Ovary (tissue), 9 donors: ENCODE data around the gene TAPT1. TPM values are rescaled to one million over a fixed set of nuclear protein-coding genes. Genes with fewer than 3 reads are reported as not detected.

Experiments used
- DNase-seq, 5 donors: peaks; one replicate each; pipeline ENCODE4 v3.0.0-alpha.2; 2019 to 2020
- H3K27ac ChIP-seq, 2 donors: fragments of 200-600 bp; one replicate each; pipeline versions ENCODE4 v1.5.1 to v1.8.0; 2019 to 2022
- H3K27me3 ChIP-seq: fragments of 200-600 bp; one replicate; pipeline ENCODE4 v1.8.0; 2022
- H3K36me3 ChIP-seq: fragments of 200-600 bp; sonication (generic); one replicate; pipeline ENCODE4 v1.5.1; 2019
- H3K4me1 ChIP-seq: one replicate; pipeline ENCODE4 v1.8.1; 2013; ENCODE audit warnings: mild to moderate bottlenecking, moderate library complexity; ENCODE audit not compliant: insufficient read depth
- H3K4me3 ChIP-seq: fragments of 200-600 bp; sonication (generic); one replicate; pipeline ENCODE4 v1.5.1; 2017
- H3K9me3 ChIP-seq, 2 donors: fragments of 200-600 bp in 1 of 2; sonication (generic) in 1 of 2; one replicate each; pipeline versions ENCODE4 v1.5.1 to v1.8.1; 2013 to 2019; ENCODE audit warnings: mild to moderate bottlenecking in 1 of 2, moderate library complexity in 1 of 2
- EP300 ChIP-seq: sonication (generic); formaldehyde crosslinking; IDR thresholded peaks from one replicate; pipeline ENCODE4 v1.6.1; 2017; ENCODE audit warnings: antibody characterized with exemption
- POLR2A ChIP-seq: fragments of 450-650 bp; IDR thresholded peaks from one replicate; pipeline ENCODE4 v1.6.1; 2017; ENCODE audit warnings: antibody characterized with exemption, mild to moderate bottlenecking, moderate library complexity
- WGBS, 3 donors: extraction: QIAGEN DNeasy Blood & Tissue Kit in 1 of 3; methylation state at CpG; one replicate each; pipeline versions ENCODE4 v1.1.5 to v1.1.7; 2013 to 2017; 5-methylcytosine and 5-hydroxymethylcytosine counted together
- intact Hi-C, 4 donors: fragments of 100-400 bp; cut with DNase I; formaldehyde crosslinking; loops; one replicate each; pipeline versions ENCODE4 v1.11.0 to v1.15.1; 2022 to 2023
- polyA plus RNA-seq, 2 donors: library from polyadenylated mRNA; stranded (reverse); fragments of 200-250 nt in 1 of 2; fragments of 350-450 nt in 1 of 2; fragmentation: Illumina TruSeq in 1 of 2; extraction: RNeasy Lipid Tissue Mini Kit (QIAGEN cat#74804) in 1 of 2; gene quantifications; one replicate each; pipeline ENCODE4 v1.2.3, GENCODE V29; 2013 to 2014
- total RNA-seq, 7 donors: library from RNA; depleted of rRNA in 2 of 7; stranded (reverse); fragments of >200 nt in 2 of 7; fragmentation: NEBNext Ultra II Directional in 3 of 7; extraction: Animal tissue kit (Norgen Biotek cat#: 25700) in 3 of 7; gene quantifications; one replicate each; pipeline versions ENCODE4 v1.1.0 to v1.2.4, GENCODE V29; 2016 to 2023
- TF ChIP-seq, protein P1 (sequence below), 3 donors: fragments of 450-650 bp in 2 of 3; fragments of 200-600 bp in 1 of 3; IDR thresholded peaks; one replicate each; pipeline versions ENCODE4 v1.5.1 to v1.8.0; 2016 to 2022; ENCODE audit warnings: antibody characterized with exemption in 3 of 3, mild to moderate bottlenecking in 1 of 3
- donor health status: DM: no; HTN: no; CAD: no; lungs with moderate emphysema.
- donor health status: DM: no; HTN: no; CAD: no.
- donor health status: Bipolar disorder and iron deficiency.
- donor health status: DM: yes; HTN: yes; CAD: no.
- donor health status: DM: no; HTN: no; CAD: no.
- donor health status: DM: yes; HTN: yes; CAD: no.

Gene TAPT1
- total and polyA plus RNA-seq, 9 donors: 18.3 to 36.7 (median 27.2) TPM

GRCh38 chr4:16204505-16204904 is 21.8 kb downstream of the TAPT1 start:
- H3K9me3 ChIP-seq: no peaks in the 10 kb centered on the region
- no peak for DNase-seq
- intact Hi-C loops: no loop called here
- TF ChIP-seq POLR2A (no peak), EP300 (no peak)
- TF ChIP-seq, protein P1, sequence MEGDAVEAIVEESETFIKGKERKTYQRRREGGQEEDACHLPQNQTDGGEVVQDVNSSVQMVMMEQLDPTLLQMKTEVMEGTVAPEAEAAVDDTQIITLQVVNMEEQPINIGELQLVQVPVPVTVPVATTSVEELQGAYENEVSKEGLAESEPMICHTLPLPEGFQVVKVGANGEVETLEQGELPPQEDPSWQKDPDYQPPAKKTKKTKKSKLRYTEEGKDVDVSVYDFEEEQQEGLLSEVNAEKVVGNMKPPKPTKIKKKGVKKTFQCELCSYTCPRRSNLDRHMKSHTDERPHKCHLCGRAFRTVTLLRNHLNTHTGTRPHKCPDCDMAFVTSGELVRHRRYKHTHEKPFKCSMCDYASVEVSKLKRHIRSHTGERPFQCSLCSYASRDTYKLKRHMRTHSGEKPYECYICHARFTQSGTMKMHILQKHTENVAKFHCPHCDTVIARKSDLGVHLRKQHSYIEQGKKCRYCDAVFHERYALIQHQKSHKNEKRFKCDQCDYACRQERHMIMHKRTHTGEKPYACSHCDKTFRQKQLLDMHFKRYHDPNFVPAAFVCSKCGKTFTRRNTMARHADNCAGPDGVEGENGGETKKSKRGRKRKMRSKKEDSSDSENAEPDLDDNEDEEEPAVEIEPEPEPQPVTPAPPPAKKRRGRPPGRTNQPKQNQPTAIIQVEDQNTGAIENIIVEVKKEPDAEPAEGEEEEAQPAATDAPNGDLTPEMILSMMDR (IDR thresholded peaks at IDR 0.05): no peak
- no peak overlapping the region for H3K4me3 ChIP-seq
- WGBS, 3 donors: 91 to 96% (median 94%) methylated on average over 3 of the region's 3 CpGs
- peaks cover 2% of the 10 kb centered on the region for H3K4me1 ChIP-seq
- no peak overlapping the region for H3K27ac ChIP-seq
- H3K27me3 ChIP-seq: no peaks in the 10 kb centered on the region
- H3K36me3 ChIP-seq: no peaks in the 10 kb centered on the region

DNA sequence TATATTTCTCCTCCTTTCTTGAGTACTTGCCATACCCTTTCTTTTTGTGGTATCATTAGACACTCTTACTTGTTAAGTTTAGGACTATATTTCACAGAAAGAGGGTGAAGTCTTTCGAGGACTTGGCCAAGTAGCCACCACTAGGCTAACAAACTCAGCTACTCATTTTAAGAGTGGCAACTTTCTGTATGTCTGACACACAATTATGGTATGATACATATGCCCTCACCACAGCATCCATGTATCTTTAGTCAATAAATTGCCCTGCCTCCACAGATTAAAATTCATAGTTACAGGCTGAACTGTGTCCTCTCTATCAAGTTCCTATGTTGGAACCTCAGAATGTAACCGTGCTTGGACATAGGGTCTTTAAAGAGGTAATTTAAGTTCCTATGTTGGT is 23.2 kb downstream of the TAPT1 start:
- H3K36me3 ChIP-seq: no peaks in the 10 kb centered on the region
- no peak for DNase-seq
- H3K9me3 ChIP-seq: no peaks in the 10 kb centered on the region
- TF ChIP-seq POLR2A (no peak), EP300 (no peak)
- TF ChIP-seq, protein P1 (IDR thresholded peaks at IDR 0.05): no peak
- WGBS, 3 donors: 93 to 98% (median 95%) methylated on average over 2 of the region's 2 CpGs
- H3K4me1 ChIP-seq: peaks cover 2% of the 10 kb centered on the region
- intact Hi-C loops: no loop called here
- H3K4me3 ChIP-seq: no peak overlapping the region
- no peaks in the 10 kb centered on the region for H3K27me3 ChIP-seq
- no peak overlapping the region for H3K27ac ChIP-seq

DNA sequence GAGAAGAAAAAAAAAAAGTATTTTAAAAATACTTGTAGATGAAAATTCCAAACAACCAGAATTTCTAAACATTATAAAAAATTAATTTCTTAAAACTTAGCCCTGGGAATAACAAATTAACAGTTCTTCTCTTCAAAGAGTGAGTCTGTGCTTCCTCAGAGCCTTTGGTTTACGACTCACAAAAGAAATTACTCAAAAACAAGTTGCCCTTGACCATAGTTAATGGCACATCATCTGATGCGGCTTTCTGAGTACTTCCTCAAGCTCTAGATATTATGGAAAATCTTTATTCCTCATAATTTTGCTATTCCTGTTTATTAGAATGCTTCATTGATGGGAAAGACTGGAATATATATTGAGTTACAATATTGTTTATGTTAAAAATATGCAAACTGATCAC is 23.7 kb downstream of the TAPT1 start:
- no peak overlapping the region for H3K27ac ChIP-seq
- intact Hi-C loops: no loop called here
- H3K36me3 ChIP-seq: no peaks in the 10 kb centered on the region
- H3K4me1 ChIP-seq: peaks cover 4% of the 10 kb centered on the region
- no peak overlapping the region for H3K4me3 ChIP-seq
- H3K27me3 ChIP-seq: no peaks in the 10 kb centered on the region
- DNase-seq: no peak
- H3K9me3 ChIP-seq: no peaks in the 10 kb centered on the region
- TF ChIP-seq, protein P1 (IDR thresholded peaks at IDR 0.05): no peak
- TF ChIP-seq EP300 (no peak), POLR2A (no peak)
- 59 to 87% (median 81%) methylated on average over 2 of the region's 2 CpGs for whole genome bisulfite sequencing, 3 donors

DNA sequence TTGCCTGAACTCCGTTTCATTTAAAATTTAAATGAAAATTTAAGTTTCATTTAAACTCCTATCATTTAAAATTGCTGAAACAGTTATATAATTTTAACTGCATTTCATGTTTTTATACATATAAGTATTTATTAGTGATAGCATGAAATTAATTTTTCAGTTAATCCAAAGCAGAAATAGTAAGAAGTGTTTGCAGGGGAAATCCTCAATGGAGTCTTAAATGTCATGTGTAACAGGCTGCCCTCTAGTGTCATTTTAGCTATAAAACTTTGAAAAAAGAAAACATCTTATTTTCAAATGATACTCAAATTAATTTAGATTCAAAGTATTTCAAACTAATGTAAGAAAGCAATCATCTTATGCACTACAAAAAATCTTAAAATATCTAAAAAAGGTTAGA is 27.2 kb downstream of the TAPT1 start:
- Histone ChIP-seq H3K36me3 (no peaks in the 10 kb centered on the region), H3K4me3 (no peak overlapping the region), H3K4me1 (peaks cover 4% of the 10 kb centered on the region), H3K27me3 (no peaks in the 10 kb centered on the region), H3K9me3 (no peaks in the 10 kb centered on the region), H3K27ac (no peak overlapping the region)
- 82 to 90% (median 83%) methylated on average over 1 of the region's 1 CpG for WGBS, 3 donors
- intact Hi-C loops: loop anchor here in 1 of 4 donors (5.0 kb wide), 1 partner anchor 68 kb away; no protein-coding TSS in a partner anchor
- TF ChIP-seq EP300 (no peak), POLR2A (no peak)
- TF ChIP-seq, protein P1 (IDR thresholded peaks at IDR 0.05): no peak
- DNase-seq: no peak
